HG03558 (cell line): Measurements from ENCODE around the gene CELF4.

Experiments used
- ATAC-seq: cut with Tn5 transposase; IDR thresholded peaks from one replicate; pipeline ENCODE4 v1.9.1; 2021; ENCODE audit warnings: moderate number of reproducible peaks; ENCODE audit not compliant: unreplicated experiment; ENCODE audit errors: extremely low read depth

CELF4 gene

GRCh38 chr18:37276111-37276890 lies 289.3 kb downstream of the CELF4 start:
- no peak for ATAC-seq

GRCh38 chr18:37275237-37275741 lies 290.3 kb downstream of the CELF4 start:
- no peak for ATAC-seq

- no peak for ATAC-seq
These were observed 291.0 kb downstream of the CELF4 start for GRCh38 chr18:37274309-37275236.

- no peak for ATAC-seq
These were observed 292.8 kb downstream of the CELF4 start for GRCh38 chr18:37272841-37273240.

- ATAC-seq = no peak
These were observed 293.4 kb downstream of the CELF4 start for GRCh38 chr18:37272226-37272625.

- no peak for ATAC-seq
These were observed 294.9 kb downstream of the CELF4 start for GRCh38 chr18:37270666-37271052.

GRCh38 chr18:37270038-37270665 lies 295.4 kb downstream of the CELF4 start:
- ATAC-seq = no peak

GRCh38 chr18:37266290-37266689 lies 299.3 kb downstream of the CELF4 start:
- ATAC-seq = no peak

- no peak for ATAC-seq
These were observed 300.2 kb downstream of the CELF4 start for GRCh38 chr18:37265382-37265781.

- no peak for ATAC-seq
These were observed 300.6 kb downstream of the CELF4 start for GRCh38 chr18:37264956-37265355.

GRCh38 chr18:37261988-37262387 lies 303.6 kb downstream of the CELF4 start:
- ATAC-seq = no peak

- ATAC-seq = no peak
These were observed 304.3 kb downstream of the CELF4 start for GRCh38 chr18:37261246-37261840.

- no peak for ATAC-seq
These were observed 305.1 kb downstream of the CELF4 start for GRCh38 chr18:37260367-37261093.

- ATAC-seq = no peak
These were observed 305.9 kb downstream of the CELF4 start for GRCh38 chr18:37259711-37260110.

GRCh38 chr18:37258819-37259218 lies 306.8 kb downstream of the CELF4 start:
- ATAC-seq = no peak

GRCh38 chr18:37258131-37258530 lies 307.5 kb downstream of the CELF4 start:
- no peak for ATAC-seq

- no peak for ATAC-seq
These were observed 310.6 kb downstream of the CELF4 start for GRCh38 chr18:37254973-37255372.

GRCh38 chr18:37254236-37254754 lies 311.3 kb downstream of the CELF4 start:
- ATAC-seq = no peak
